GM12864 (cell line): ENCODE data around the gene MFSD2A.

ENCODE experiments used
- DNase-seq: peaks from one replicate; pipeline ENCODE4 v3.0.0-alpha.2; 2011; ENCODE audit warnings: low read depth
- H3K4me3 ChIP-seq: 2 replicates; pipeline ENCODE4 v1.5.1; 2011; ENCODE audit warnings: mild to moderate bottlenecking, low read depth, low read length, control low read depth
- CTCF ChIP-seq: IDR thresholded peaks from 2 replicates; pipeline ENCODE4 v1.5.1; 2011; ENCODE audit warnings: low read depth, mild to moderate bottlenecking, moderate library complexity, low read length, control low read depth, inconsistent platforms; ENCODE audit errors: missing control alignments

MFSD2A gene

GRCh38 chr1:39917825-39918224 is 37.1 kb upstream of the MFSD2A start:
- H3K4me3 ChIP-seq, result no peak overlapping the region
- TF ChIP-seq CTCF, result no peak
- DNase-seq, result no peak

DNA sequence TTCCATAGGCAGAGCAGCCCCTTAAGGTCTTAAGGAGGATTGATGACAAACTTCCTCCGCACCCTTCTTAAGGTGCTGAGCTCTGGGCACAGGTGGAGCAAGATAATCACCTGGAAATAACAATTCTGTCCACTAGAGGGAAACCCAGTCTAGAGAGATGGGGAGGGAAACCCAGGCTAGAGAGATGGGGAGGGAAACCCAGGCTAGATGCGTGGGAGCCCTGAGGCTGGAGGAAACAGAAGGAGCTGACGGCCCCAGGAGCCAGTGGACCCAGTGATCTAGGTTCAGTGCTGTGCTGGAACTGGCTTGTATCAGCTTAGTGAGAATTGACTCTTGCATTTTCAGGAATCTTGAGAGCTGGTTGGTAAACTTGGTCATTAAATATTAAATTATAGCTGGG is 35.4 kb upstream of the MFSD2A start:
- DNase-seq, result peak; percentile 49
- H3K4me3 ChIP-seq, result no peak overlapping the region
- peak; percentile 68 for TF ChIP-seq CTCF

- TF ChIP-seq CTCF, result no peak
- no peak for DNase-seq
- no peak overlapping the region for H3K4me3 ChIP-seq
Measured at GRCh38 chr1:39922251-39922688, 32.7 kb upstream of the MFSD2A start.

DNA sequence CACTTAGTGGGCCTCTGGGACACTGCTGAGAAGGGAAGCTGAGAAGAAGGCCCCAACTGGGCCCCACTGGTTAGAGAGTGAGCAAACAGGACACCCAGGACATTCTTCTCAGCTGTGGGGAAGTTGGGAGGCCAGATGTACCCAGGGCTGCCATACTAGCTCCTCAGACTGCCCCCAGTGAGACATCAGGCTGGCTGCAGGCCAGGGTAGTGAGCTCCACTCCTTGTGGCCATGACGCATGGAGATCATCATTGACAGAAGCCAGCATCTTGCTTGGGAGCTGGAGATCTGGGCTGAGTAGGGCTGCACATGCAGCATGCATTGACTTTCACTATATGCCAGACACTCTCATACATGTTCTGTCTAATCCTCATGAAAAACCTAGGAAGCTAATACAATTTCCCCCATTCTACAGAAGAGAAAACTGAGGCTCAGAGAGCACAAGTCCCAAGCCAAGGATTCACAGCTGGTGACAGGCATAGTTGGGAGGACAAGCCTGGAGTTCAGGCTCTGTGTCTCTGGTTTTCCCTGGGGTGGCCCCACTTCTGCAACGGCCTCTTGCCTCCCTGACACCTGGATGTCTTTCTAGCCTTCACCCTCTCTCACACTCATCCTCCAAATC is 29.1 kb upstream of the MFSD2A start:
- no peak overlapping the region for H3K4me3 ChIP-seq
- DNase-seq, result no peak
- no peak for TF ChIP-seq CTCF

DNA sequence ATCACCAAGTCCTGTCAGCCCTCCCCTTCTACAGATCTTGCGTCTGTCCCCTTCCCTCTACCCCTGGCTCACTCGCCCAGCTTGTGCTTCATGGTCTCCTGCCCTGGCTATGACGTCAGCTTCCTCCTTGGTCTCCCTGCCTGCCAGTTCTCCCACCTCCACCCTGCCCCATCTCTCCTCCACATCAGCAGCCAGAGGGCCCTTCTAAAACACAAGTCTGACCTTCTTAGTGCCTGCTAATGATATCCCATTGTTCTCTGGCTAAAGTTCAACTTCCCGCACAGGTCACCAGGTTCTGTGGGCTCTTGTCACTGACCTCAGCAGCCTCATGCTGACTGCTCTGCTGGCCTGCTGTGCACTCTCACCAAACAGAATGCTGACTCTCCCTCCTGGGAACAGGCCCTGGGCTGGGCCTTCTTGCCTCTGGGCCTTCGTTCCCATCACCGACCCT is 28.6 kb upstream of the MFSD2A start:
- DNase-seq, result no peak
- TF ChIP-seq CTCF, result no peak
- H3K4me3 ChIP-seq, result no peak overlapping the region

GRCh38 chr1:39926820-39927219 is 28.1 kb upstream of the MFSD2A start:
- TF ChIP-seq CTCF, result no peak
- no peak overlapping the region for H3K4me3 ChIP-seq
- DNase-seq, result no peak

GRCh38 chr1:39927538-39927937 is 27.4 kb upstream of the MFSD2A start:
- H3K4me3 ChIP-seq, result no peak overlapping the region
- DNase-seq, result no peak
- no peak for TF ChIP-seq CTCF
